HG02623 (cell line): ENCODE data around the gene KIAA1549.

ENCODE experiments used
- ATAC-seq: cut with Tn5 transposase; IDR thresholded peaks from one replicate; pipeline ENCODE4 v1.9.1; 2021; ENCODE audit warnings: moderate library complexity; ENCODE audit not compliant: unreplicated experiment

Gene KIAA1549

GRCh38 chr7:138861051-138861450 lies 120.1 kb downstream of the KIAA1549 start:
- ATAC-seq: no peak

- no peak for ATAC-seq
Measured at GRCh38 chr7:138857728-138858127, 123.5 kb downstream of the KIAA1549 start.

- no peak for ATAC-seq
Measured at GRCh38 chr7:138854115-138854645, 127.0 kb downstream of the KIAA1549 start.

GRCh38 chr7:138853448-138853847 lies 127.7 kb downstream of the KIAA1549 start:
- ATAC-seq: no peak

- no peak for ATAC-seq
Measured at GRCh38 chr7:138852469-138852868, 128.7 kb downstream of the KIAA1549 start.

- no peak for ATAC-seq
Measured at GRCh38 chr7:138849701-138850100, 131.5 kb downstream of the KIAA1549 start.

GRCh38 chr7:138848056-138848980 lies 132.9 kb downstream of the KIAA1549 start:
- no peak for ATAC-seq

GRCh38 chr7:138845711-138846110 lies 135.5 kb downstream of the KIAA1549 start:
- ATAC-seq: no peak

GRCh38 chr7:138843632-138844580 lies 137.3 kb downstream of the KIAA1549 start:
- no peak for ATAC-seq

GRCh38 chr7:138842111-138842510 lies 139.1 kb downstream of the KIAA1549 start:
- ATAC-seq: no peak

- ATAC-seq: no peak
Measured at GRCh38 chr7:138838166-138838565, 143.0 kb downstream of the KIAA1549 start.

GRCh38 chr7:138837627-138838026 lies 143.6 kb downstream of the KIAA1549 start:
- no peak for ATAC-seq

- no peak for ATAC-seq
Measured at GRCh38 chr7:138835087-138835486, 146.1 kb downstream of the KIAA1549 start.

- ATAC-seq: no peak
Measured at GRCh38 chr7:138834583-138834982, 146.6 kb downstream of the KIAA1549 start.

- ATAC-seq: no peak
Measured at GRCh38 chr7:138833596-138833995, 147.6 kb downstream of the KIAA1549 start.

GRCh38 chr7:138832966-138833365 lies 148.2 kb downstream of the KIAA1549 start:
- no peak for ATAC-seq

- no peak for ATAC-seq
Measured at GRCh38 chr7:138829335-138829734, 151.9 kb downstream of the KIAA1549 start.

- no peak for ATAC-seq
Measured at GRCh38 chr7:138828302-138828701, 152.9 kb downstream of the KIAA1549 start.

- no peak for ATAC-seq
Measured at GRCh38 chr7:138825049-138825721, 156.0 kb downstream of the KIAA1549 start.

GRCh38 chr7:138822867-138823535 lies 158.2 kb downstream of the KIAA1549 start:
- ATAC-seq: no peak
